Uterus (tissue), 4 donors: Measurements from ENCODE around the gene BMP6. TPM values are rescaled to one million over a fixed set of nuclear protein-coding genes. Genes with fewer than 3 reads are reported as not detected.

Experiments
- DNase-seq, 2 donors: peaks; one replicate each; pipeline ENCODE4 v3.0.0-alpha.2; 2019 to 2020
- H3K27ac ChIP-seq, 2 donors: fragments of 200-600 bp; sonication (generic); 1 replicate in 1 of 2; 2 replicates in 1 of 2; pipeline ENCODE4 v1.5.1; 2016 to 2018
- H3K27me3 ChIP-seq, 2 donors: fragments of 200-600 bp; sonication (generic); one replicate each; pipeline ENCODE4 v1.5.1; 2018 to 2019; ENCODE audit warnings: control low read depth in 1 of 2
- H3K36me3 ChIP-seq, 2 donors: fragments of 200-600 bp; sonication (generic); one replicate each; pipeline ENCODE4 v1.5.1; 2019; ENCODE audit warnings: control low read depth in 1 of 2
- H3K4me1 ChIP-seq, 2 donors: fragments of 200-600 bp; sonication (generic); one replicate each; pipeline ENCODE4 v1.5.1; 2018 to 2019; ENCODE audit warnings: control low read depth in 1 of 2
- H3K4me3 ChIP-seq, 2 donors: fragments of 200-600 bp; sonication (generic); 1 replicate in 1 of 2; 2 replicates in 1 of 2; pipeline ENCODE4 v1.5.1; 2018 to 2019; ENCODE audit warnings: mild to moderate bottlenecking in 1 of 2
- H3K9me3 ChIP-seq, 2 donors: fragments of 200-600 bp; sonication (generic); one replicate each; pipeline ENCODE4 v1.5.1; 2019; ENCODE audit warnings: control low read depth in 1 of 2
- POLR2A ChIP-seq, 2 donors: fragments of 450-650 bp; IDR thresholded peaks; one replicate each; pipeline ENCODE4 v1.6.1; 2016; ENCODE audit warnings: antibody characterized with exemption in 2 of 2, mild to moderate bottlenecking in 1 of 2, moderate library complexity in 1 of 2
- intact Hi-C: fragments of 100-400 bp; cut with DNase I; formaldehyde crosslinking; loops from one replicate; pipeline ENCODE4 v1.15.1; 2023; ENCODE audit warnings: low total_unique reads
- total RNA-seq, 4 donors: library from RNA; depleted of rRNA in 3 of 4; stranded (reverse); fragments of >200 nt in 3 of 4; gene quantifications; one replicate each; pipeline versions ENCODE4 v1.1.0 to v1.2.4, GENCODE V29; 2014 to 2023
- TF ChIP-seq, protein P1 (sequence below), 4 experiments: fragments of 200-600 bp in 2 of 4; fragments of 450-650 bp in 2 of 4; sonication (generic) in 2 of 4; IDR thresholded peaks; one replicate each; pipeline ENCODE4 v1.5.1; 2016 to 2019; ENCODE audit warnings: antibody characterized with exemption in 4 of 4, mild to moderate bottlenecking in 2 of 4, moderate library complexity in 1 of 4
- donor health status: DM: yes; HTN: yes; CAD: no.

The BMP6 gene
- 1 to 10 TPM; 2.2 to 8.5 (median 4.4) TPM for total RNA-seq

GRCh38 chr6:7725849-7726415, at the start of gene BMP6:
BMP6 (plus strand) TSS chr6:7726099; CDS start chr6:7726956, 857 bp downstream.
- TF ChIP-seq, protein P1, sequence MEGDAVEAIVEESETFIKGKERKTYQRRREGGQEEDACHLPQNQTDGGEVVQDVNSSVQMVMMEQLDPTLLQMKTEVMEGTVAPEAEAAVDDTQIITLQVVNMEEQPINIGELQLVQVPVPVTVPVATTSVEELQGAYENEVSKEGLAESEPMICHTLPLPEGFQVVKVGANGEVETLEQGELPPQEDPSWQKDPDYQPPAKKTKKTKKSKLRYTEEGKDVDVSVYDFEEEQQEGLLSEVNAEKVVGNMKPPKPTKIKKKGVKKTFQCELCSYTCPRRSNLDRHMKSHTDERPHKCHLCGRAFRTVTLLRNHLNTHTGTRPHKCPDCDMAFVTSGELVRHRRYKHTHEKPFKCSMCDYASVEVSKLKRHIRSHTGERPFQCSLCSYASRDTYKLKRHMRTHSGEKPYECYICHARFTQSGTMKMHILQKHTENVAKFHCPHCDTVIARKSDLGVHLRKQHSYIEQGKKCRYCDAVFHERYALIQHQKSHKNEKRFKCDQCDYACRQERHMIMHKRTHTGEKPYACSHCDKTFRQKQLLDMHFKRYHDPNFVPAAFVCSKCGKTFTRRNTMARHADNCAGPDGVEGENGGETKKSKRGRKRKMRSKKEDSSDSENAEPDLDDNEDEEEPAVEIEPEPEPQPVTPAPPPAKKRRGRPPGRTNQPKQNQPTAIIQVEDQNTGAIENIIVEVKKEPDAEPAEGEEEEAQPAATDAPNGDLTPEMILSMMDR (IDR thresholded peaks at IDR 0.05), result no peak
- TF ChIP-seq POLR2A (IDR thresholded peaks at IDR 0.05), result peak; percentile 26 to 44
- H3K36me3 ChIP-seq, result no peaks in the 10 kb centered on the region
- peaks cover 0 to 17% of the 10 kb centered on the region in 2 donors for H3K27me3 ChIP-seq
- peak within 1 kb of the TSS; percentile 45 to 51 for H3K4me3 ChIP-seq
- intact Hi-C loops, result loop anchor here (5.0 to 10.0 kb wide), 2 partner anchors 181 to 269 kb away; no protein-coding TSS in a partner anchor
- H3K9me3 ChIP-seq, result no peaks in the 10 kb centered on the region
- peak; percentile 85 to 87 for DNase-seq
- H3K4me1 ChIP-seq, result peaks cover 0 to 10% of the 10 kb centered on the region in 2 donors
- no peak within 1 kb of the TSS for H3K27ac ChIP-seq

DNA sequence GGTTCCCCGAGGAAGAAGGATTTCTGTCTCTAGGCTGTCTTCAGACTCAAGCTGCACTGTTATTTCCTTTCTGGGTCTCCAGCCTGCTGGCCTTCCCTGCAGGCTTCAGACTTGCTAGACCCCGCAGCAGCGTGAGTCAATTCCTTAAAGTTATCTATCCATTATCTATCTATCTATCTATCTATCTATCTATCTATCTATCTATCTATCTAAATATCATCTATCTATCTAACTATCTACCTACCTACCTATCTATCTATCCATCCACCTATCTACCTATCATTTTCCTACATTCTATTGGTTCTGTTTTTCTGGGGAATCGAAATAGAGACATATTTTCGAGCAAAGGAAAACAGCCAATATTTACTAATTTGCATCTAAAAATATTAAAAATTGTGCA, 48.7 kb upstream of the BMP6 start:
- Histone ChIP-seq H3K36me3 (no peaks in the 10 kb centered on the region), H3K4me1 (no peaks in the 10 kb centered on the region), H3K27me3 (no peaks in the 10 kb centered on the region), H3K4me3 (no peak overlapping the region), H3K27ac (no peak overlapping the region), H3K9me3 (no peaks in the 10 kb centered on the region)
- intact Hi-C loops, result no loop called here
- no peak for DNase-seq
- no peak for TF ChIP-seq POLR2A (IDR thresholded peaks at IDR 0.05)
- TF ChIP-seq, protein P1 (IDR thresholded peaks at IDR 0.05), result no peak

- Histone ChIP-seq H3K27me3 (no peaks in the 10 kb centered on the region), H3K4me1 (no peaks in the 10 kb centered on the region), H3K9me3 (no peaks in the 10 kb centered on the region), H3K27ac (no peak overlapping the region), H3K36me3 (no peaks in the 10 kb centered on the region), H3K4me3 (no peak overlapping the region)
- TF ChIP-seq POLR2A (IDR thresholded peaks at IDR 0.05), result no peak
- TF ChIP-seq, protein P1 (IDR thresholded peaks at IDR 0.05), result no peak
- intact Hi-C loops, result no loop called here
- DNase-seq, result no peak
Observed at GRCh38 chr6:7680393-7681075, 45.4 kb upstream of the BMP6 start.

DNA sequence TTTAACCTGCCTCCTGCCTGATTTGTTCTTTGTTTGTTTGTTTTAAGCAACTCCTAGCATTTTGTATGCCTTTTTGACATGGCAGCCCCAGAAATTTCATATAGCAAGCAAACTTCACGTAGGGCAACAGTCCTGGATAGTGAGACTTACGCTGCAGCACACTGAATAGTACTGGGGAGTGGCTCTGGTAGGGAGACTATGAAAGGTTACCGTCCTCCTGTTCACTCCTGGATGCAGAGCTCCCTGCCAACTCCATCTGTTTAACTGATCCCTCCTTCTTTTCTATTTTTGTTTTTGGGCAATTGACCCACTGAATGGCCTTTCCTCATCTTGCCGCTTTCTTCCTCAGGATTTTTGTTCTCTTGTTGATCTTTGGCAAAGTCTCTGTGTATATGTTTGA, 44.5 kb upstream of the BMP6 start:
- Histone ChIP-seq H3K36me3 (no peaks in the 10 kb centered on the region), H3K4me1 (no peaks in the 10 kb centered on the region), H3K27ac (no peak overlapping the region), H3K9me3 (no peaks in the 10 kb centered on the region), H3K27me3 (no peaks in the 10 kb centered on the region), H3K4me3 (no peak overlapping the region)
- no peak for DNase-seq
- TF ChIP-seq POLR2A (IDR thresholded peaks at IDR 0.05), result no peak
- TF ChIP-seq, protein P1 (IDR thresholded peaks at IDR 0.05), result no peak
- intact Hi-C loops, result no loop called here

DNA sequence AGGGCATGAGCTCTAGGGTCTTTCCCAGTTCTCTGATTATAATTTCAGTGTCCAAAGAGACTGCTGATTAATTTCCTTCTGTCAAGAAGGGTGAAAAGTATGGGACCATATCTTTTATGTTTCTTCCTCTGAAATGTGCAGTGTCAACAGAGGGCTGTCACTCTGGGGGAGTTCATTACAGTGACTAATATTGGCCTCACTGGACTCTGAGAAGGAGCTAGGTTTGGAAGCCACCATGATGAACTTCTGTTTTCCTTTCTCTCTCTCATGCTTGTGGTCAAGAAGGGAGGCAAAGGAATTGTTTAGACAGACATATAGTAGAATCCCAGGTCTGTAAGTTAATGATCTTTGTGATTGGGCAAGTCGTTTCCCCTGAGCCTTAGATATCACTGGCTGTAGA, 41.8 kb upstream of the BMP6 start:
- Histone ChIP-seq H3K27ac (no peak overlapping the region), H3K9me3 (no peaks in the 10 kb centered on the region), H3K4me1 (no peaks in the 10 kb centered on the region), H3K27me3 (no peaks in the 10 kb centered on the region), H3K4me3 (no peak overlapping the region), H3K36me3 (no peaks in the 10 kb centered on the region)
- no peak for DNase-seq
- TF ChIP-seq, protein P1 (IDR thresholded peaks at IDR 0.05), result no peak
- no peak for TF ChIP-seq POLR2A (IDR thresholded peaks at IDR 0.05)
- intact Hi-C loops, result no loop called here
